ENCODE results near the gene WRAP73. TPM values are rescaled to one million over a fixed set of nuclear protein-coding genes. Genes with fewer than 3 reads are reported as not detected.

WRAP73 gene
- total and polyA plus RNA-seq, 2 experiments from 2014 or later = 14.7 to 28.8 TPM

GRCh38 chr1:3596663-3597598, 53.0 kb downstream of the WRAP73 start:
- Histone ChIP-seq H2AFZ (no peak overlapping the region), H3K9me3 (ENCODE audit: low read depth) (no peaks in the 10 kb centered on the region), H3K36me3 (replicated peaks; ENCODE audit: insufficient read depth, low read depth) (no peaks in the 10 kb centered on the region), H3K27me3 (no peaks in the 10 kb centered on the region), H3K4me1 (ENCODE audit: insufficient read depth) (peaks cover 15% of the 10 kb centered on the region), H3K27ac (no peak overlapping the region), H4K20me1 (ENCODE audit: insufficient read depth, poor library complexity, severe bottlenecking) (no peaks in the 10 kb centered on the region), H3K9me2 (replicated peaks; ENCODE audit: insufficient read depth) (no peaks in the 10 kb centered on the region), H3K4me3 (no peak overlapping the region), H3K4me2 (no peak overlapping the region), H3K79me2 (no peaks in the 10 kb centered on the region)
- TF ChIP-seq CTCF (IDR thresholded peaks at IDR 0.05; ENCODE audit: poor library complexity) (no peak), EZH2phosphoT487 (IDR thresholded peaks at IDR 0.05; ENCODE audit: low read depth, severe bottlenecking, unreplicated experiment) (no peak), EZH2 (IDR thresholded peaks at IDR 0.05; ENCODE audit: borderline replicate concordance) (no peak)
- 95% methylated on average over 26 of the region's 29 CpGs for WGBS (ENCODE audit: low lambda C conversion rate, missing lambda C conversion rate)
- no peak for DNase-seq (ENCODE audit: low spot score)

DNA sequence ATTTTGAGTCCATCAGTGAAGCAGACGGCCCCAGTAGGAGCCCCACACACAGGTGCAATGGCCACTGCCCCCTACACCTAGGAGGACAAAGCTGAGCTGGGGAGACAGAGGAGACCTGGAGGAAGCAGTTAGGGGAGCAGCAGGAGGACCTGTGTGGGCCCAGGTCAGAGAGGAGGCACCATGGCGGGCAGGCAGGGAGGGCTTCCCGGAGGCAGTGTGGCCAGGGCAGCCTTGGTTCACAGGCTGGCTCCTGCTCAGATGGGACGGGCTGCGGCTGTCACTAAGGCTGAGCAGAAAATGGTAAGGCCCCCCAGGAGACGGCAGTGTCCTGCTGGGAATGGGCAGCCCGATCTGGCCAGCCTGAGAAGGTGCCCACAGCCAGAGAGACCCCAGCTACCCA, 54.0 kb downstream of the WRAP73 start:
- H3K79me2 ChIP-seq = no peaks in the 10 kb centered on the region
- H3K4me1 ChIP-seq (ENCODE audit: insufficient read depth) = peaks cover 15% of the 10 kb centered on the region
- no peak overlapping the region for H3K27ac ChIP-seq
- no peak for DNase-seq (ENCODE audit: low spot score)
- no peak overlapping the region for H3K4me3 ChIP-seq
- H3K27me3 ChIP-seq = no peaks in the 10 kb centered on the region
- H3K4me2 ChIP-seq = no peak overlapping the region
- TF ChIP-seq CTCF (IDR thresholded peaks at IDR 0.05; ENCODE audit: poor library complexity) = no peak
- no peaks in the 10 kb centered on the region for H3K9me2 ChIP-seq (replicated peaks; ENCODE audit: insufficient read depth)
- no peaks in the 10 kb centered on the region for H3K9me3 ChIP-seq (ENCODE audit: low read depth)
- H2AFZ ChIP-seq = no peak overlapping the region
- whole genome bisulfite sequencing (ENCODE audit: low lambda C conversion rate, missing lambda C conversion rate) = 92% methylated on average over 7 of the region's 7 CpGs
- H4K20me1 ChIP-seq (ENCODE audit: insufficient read depth, poor library complexity, severe bottlenecking) = no peaks in the 10 kb centered on the region
- no peaks in the 10 kb centered on the region for H3K36me3 ChIP-seq (replicated peaks; ENCODE audit: insufficient read depth, low read depth)

- WGBS (ENCODE audit: low lambda C conversion rate, missing lambda C conversion rate) = 93% methylated on average over 29 of the region's 31 CpGs
- TF ChIP-seq CTCF (IDR thresholded peaks at IDR 0.05; ENCODE audit: poor library complexity) (no peak), EZH2 (IDR thresholded peaks at IDR 0.05; ENCODE audit: borderline replicate concordance) (no peak), EZH2phosphoT487 (IDR thresholded peaks at IDR 0.05; ENCODE audit: low read depth, severe bottlenecking, unreplicated experiment) (no peak)
Measured at GRCh38 chr1:3594706-3595377, 55.1 kb downstream of the WRAP73 start.

More at GRCh38 chr1:3594706-3595377, 55.1 kb downstream of the WRAP73 start:
- Histone ChIP-seq H3K4me1 (ENCODE audit: insufficient read depth) (peaks cover 15% of the 10 kb centered on the region), H3K9me2 (replicated peaks; ENCODE audit: insufficient read depth) (no peaks in the 10 kb centered on the region), H2AFZ (no peak overlapping the region), H3K27me3 (no peaks in the 10 kb centered on the region), H3K9me3 (ENCODE audit: low read depth) (no peaks in the 10 kb centered on the region), H3K79me2 (no peaks in the 10 kb centered on the region), H3K4me3 (no peak overlapping the region), H3K27ac (no peak overlapping the region), H4K20me1 (ENCODE audit: insufficient read depth, poor library complexity, severe bottlenecking) (no peaks in the 10 kb centered on the region), H3K36me3 (replicated peaks; ENCODE audit: insufficient read depth, low read depth) (no peaks in the 10 kb centered on the region), H3K4me2 (no peak overlapping the region)
- DNase-seq (ENCODE audit: low spot score) = no peak
